ENCODE results near the gene GCNT3.

DNA sequence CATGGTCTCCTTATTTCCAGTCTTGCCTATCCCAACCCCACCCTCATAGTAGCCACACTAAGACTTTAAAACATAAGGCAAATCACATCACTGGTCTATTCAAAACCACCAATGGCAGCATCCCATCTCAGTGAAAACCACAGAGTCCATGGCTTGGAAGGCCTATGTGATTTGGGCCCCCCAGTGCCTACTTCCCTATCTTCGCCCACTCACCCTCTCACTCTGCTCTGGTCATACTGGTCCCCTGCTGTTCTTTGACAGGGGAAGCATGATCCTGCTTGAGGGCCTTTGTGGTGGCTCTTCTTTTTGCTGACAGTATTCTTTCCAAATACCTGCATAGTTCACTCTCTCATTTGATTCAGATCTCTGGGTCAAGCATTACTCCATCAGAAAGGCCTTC is 42.5 kb downstream of the GCNT3 start:
- TF ChIP-seq POLR2A (IDR thresholded peaks at IDR 0.05; ENCODE audit: control extremely low read depth in 1 of 2, low read depth in 2 of 2, low read length in 2 of 2): no peak
- TF ChIP-seq SP1 (IDR thresholded peaks at IDR 0.05; ENCODE audit: low read depth, low read length): no peak
- no peak for TF ChIP-seq POLR2AphosphoS5 (IDR thresholded peaks at IDR 0.05; ENCODE audit: low read depth, low read length)
- TF ChIP-seq EZH2 (IDR thresholded peaks at IDR 0.05; ENCODE audit: low read depth, low read length, severe bottlenecking): no peak
- no peak for TF ChIP-seq MAFK (IDR thresholded peaks at IDR 0.05; ENCODE audit: low read depth, low read length)
